ENCODE data around the gene DENND5B. TPM values are rescaled to one million over a fixed set of nuclear protein-coding genes. Genes with fewer than 3 reads are reported as not detected.
"Not testable (repeated sequence)": the region's sequence is repeated elsewhere in the genome, so short reads cannot be mapped to it uniquely, and the experiment has no call there.

The DENND5B gene
- total and polyA plus RNA-seq, 2 donors: 5.6 to 27.5 TPM

DNA sequence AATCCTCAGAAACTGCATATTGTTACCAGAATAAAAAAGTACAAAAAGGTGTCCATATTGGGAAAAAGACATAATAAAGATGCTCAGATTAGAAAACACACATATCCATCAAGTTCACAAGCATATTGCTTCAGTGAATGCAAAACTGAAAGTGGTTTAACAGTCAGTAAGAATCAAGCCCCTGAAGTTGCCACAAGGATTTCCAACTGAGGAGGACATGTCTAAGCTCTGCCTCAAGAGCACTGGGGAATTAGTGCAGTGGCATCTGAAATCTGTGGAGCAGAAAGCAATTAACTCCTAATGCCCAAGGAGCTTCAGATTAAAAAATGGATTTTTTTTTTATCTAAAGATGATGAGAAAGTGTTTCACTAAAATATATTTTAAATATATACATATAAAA, 113.2 kb downstream of the DENND5B start:
- no peaks in the 10 kb centered on the region for H3K36me3 ChIP-seq (ENCODE audit: insufficient read depth)
- H3K27ac ChIP-seq (ENCODE audit: low read depth): no peak overlapping the region
- no peaks in the 10 kb centered on the region for H3K4me1 ChIP-seq (ENCODE audit: insufficient read depth)
- no peak overlapping the region for H3K4me3 ChIP-seq (ENCODE audit: low read depth, low read length)
- no peak for DNase-seq (ENCODE audit: extremely low spot score)

DNA sequence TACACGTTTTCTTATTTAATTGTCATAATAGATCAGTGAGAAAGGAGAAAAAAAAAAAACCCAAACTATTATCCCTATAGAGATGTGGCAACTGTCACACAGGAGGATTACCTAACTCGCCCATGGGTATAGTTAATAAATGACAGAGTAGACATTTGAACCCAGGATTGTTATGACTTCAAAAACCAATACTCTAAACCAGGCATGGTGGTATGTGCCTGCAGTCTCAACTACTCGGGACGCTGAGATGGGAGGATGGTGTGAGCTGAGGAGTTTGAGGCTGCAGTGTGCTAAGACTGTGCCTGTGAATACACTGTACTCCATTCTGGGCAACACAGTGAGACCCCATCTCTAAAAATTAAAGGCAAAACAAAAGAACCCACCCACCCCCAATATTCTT, 114.5 kb downstream of the DENND5B start:
- Histone ChIP-seq H3K4me1 (ENCODE audit: insufficient read depth) (peaks cover 1% of the 10 kb centered on the region), H3K4me3 (ENCODE audit: low read depth, low read length) (no peak overlapping the region), H3K36me3 (ENCODE audit: insufficient read depth) (no peaks in the 10 kb centered on the region), H3K27ac (ENCODE audit: low read depth) (no peak overlapping the region)
- DNase-seq (ENCODE audit: extremely low spot score): no peak
- 96% methylated on average over 4 of the region's 4 CpGs for WGBS

DNA sequence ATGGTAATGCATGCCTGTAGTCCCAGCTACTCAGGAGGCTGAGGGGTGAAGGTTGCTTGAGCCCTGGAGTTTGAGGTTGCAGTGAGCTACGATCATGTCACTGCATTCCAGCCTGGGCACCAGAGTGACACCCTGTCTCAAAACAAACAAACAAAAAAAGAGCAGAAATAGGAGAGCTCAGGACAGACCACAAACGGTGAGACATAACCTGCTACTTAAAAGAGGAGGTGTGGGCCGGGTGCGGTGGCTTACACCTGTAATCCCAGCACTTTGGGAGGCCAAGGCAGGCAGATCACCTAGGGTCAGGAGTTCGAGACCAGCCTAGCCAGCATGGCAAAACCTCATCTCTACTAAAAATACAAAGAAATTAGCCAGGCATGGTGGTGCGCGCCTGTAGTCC, 115.3 kb downstream of the DENND5B start:
- H3K27ac ChIP-seq (ENCODE audit: low read depth); DNase-seq (ENCODE audit: extremely low spot score); H3K4me1 ChIP-seq (ENCODE audit: insufficient read depth); H3K36me3 ChIP-seq (ENCODE audit: insufficient read depth); H3K4me3 ChIP-seq (ENCODE audit: low read depth, low read length): not testable (repeated sequence)
- 94% methylated on average over 7 of the region's 7 CpGs for WGBS

GRCh38 chr12:31474751-31475150, 116.2 kb downstream of the DENND5B start:
- Histone ChIP-seq H3K4me3 (ENCODE audit: low read depth, low read length) (no peak overlapping the region), H3K36me3 (ENCODE audit: insufficient read depth) (no peaks in the 10 kb centered on the region), H3K27ac (ENCODE audit: low read depth) (no peak overlapping the region), H3K4me1 (ENCODE audit: insufficient read depth) (peaks cover 1% of the 10 kb centered on the region)
- DNase-seq (ENCODE audit: extremely low spot score): no peak
- WGBS: 94% methylated on average over 2 of the region's 2 CpGs

- H3K27ac ChIP-seq (ENCODE audit: low read depth): no peak overlapping the region
- H3K4me1 ChIP-seq (ENCODE audit: insufficient read depth): peaks cover 1% of the 10 kb centered on the region
- 71% methylated on average over 7 of the region's 7 CpGs for WGBS
Measured at GRCh38 chr12:31471823-31472222, 119.1 kb downstream of the DENND5B start.

DNA sequence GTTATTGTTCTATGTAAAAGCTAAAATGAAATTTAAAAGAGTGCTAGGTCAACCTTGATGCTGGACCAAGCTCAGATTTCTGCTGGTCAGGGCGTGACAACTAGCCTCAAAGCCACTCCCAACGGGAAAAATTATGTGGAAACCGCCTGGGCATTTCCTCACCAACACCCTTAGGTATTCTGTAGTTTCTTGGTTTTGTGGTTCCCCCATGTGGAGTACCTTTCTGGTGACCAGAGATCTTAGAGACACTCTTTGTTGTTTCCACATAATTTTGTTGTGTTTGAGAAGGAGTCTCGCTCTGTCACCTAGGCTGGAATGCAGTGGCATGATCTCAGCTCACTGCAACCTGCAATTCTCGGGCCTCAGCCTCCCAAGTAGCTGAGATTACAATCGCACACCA, 119.9 kb downstream of the DENND5B start:
- WGBS: 94% methylated on average over 6 of the region's 6 CpGs
- no peak for DNase-seq (ENCODE audit: extremely low spot score)
- H3K27ac ChIP-seq (ENCODE audit: low read depth): no peak overlapping the region
- H3K4me1 ChIP-seq (ENCODE audit: insufficient read depth): peaks cover 1% of the 10 kb centered on the region
- no peaks in the 10 kb centered on the region for H3K36me3 ChIP-seq (ENCODE audit: insufficient read depth)
- no peak overlapping the region for H3K4me3 ChIP-seq (ENCODE audit: low read depth, low read length)

More at GRCh38 chr12:31471823-31472222, 119.1 kb downstream of the DENND5B start:
- no peak for DNase-seq (ENCODE audit: extremely low spot score)
- Histone ChIP-seq H3K4me3 (ENCODE audit: low read depth, low read length) (no peak overlapping the region), H3K36me3 (ENCODE audit: insufficient read depth) (no peaks in the 10 kb centered on the region)

- no peak for DNase-seq (ENCODE audit: extremely low spot score)
- Histone ChIP-seq H3K4me3 (ENCODE audit: low read depth, low read length) (no peak overlapping the region), H3K36me3 (ENCODE audit: insufficient read depth) (no peaks in the 10 kb centered on the region), H3K27ac (ENCODE audit: low read depth) (no peak overlapping the region), H3K4me1 (ENCODE audit: insufficient read depth) (peaks cover 1% of the 10 kb centered on the region)
Measured at GRCh38 chr12:31470459-31470858, 120.5 kb downstream of the DENND5B start.

- Histone ChIP-seq H3K4me3 (ENCODE audit: low read depth, low read length) (no peak overlapping the region), H3K4me1 (ENCODE audit: insufficient read depth) (no peaks in the 10 kb centered on the region), H3K27ac (ENCODE audit: low read depth) (no peak overlapping the region), H3K36me3 (ENCODE audit: insufficient read depth) (no peaks in the 10 kb centered on the region)
- DNase-seq (ENCODE audit: extremely low spot score): no peak
Measured at GRCh38 chr12:31466768-31467167, 124.2 kb downstream of the DENND5B start.

DNA sequence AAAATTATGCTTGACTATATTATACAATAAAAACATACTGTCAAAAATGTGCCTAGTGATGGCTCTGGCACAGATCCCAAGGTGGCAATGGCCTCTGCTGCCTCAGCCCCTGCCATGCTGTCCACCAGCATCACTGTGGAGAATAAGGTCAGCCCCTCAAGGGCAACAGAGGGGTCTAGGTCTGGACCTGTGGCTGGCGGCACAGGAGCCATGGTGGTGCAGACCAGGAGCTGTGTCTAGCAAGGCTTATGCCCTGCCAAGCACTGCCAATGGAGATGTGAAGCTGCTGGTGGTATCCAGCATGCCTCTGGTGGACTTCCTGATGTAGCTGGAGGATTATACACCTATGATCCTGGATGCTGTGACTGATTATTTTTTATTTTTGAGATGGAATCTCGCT, 125.9 kb downstream of the DENND5B start:
- no peak for DNase-seq (ENCODE audit: extremely low spot score)
- Histone ChIP-seq H3K36me3 (ENCODE audit: insufficient read depth) (no peaks in the 10 kb centered on the region), H3K4me3 (ENCODE audit: low read depth, low read length) (no peak overlapping the region), H3K27ac (ENCODE audit: low read depth) (no peak overlapping the region), H3K4me1 (ENCODE audit: insufficient read depth) (no peaks in the 10 kb centered on the region)
- 94% methylated on average over 2 of the region's 2 CpGs for WGBS

DNA sequence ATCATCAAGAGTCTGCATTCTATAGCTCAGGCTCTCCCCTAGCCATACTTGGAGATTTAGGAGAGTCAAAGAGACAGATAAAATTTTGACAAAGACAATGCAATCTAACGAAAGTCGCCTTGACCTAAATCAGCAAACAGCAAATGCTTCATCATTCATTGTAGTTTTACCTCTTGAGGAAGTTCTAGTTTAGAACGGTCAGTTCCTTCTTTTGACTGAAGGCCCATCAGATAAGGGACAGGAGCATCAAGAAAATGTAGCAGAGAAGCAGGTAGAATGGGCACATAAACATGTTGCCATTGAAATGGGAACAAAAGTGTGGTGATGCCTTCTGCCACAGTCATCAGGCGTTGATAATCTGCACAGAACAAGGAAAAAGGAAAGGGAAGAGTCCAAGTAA, 130.9 kb downstream of the DENND5B start:
- H3K4me3 ChIP-seq (ENCODE audit: low read depth, low read length): no peak overlapping the region
- H3K27ac ChIP-seq (ENCODE audit: low read depth): no peak overlapping the region
- WGBS: 75% methylated on average over 4 of the region's 4 CpGs
- no peak for DNase-seq (ENCODE audit: extremely low spot score)
- H3K4me1 ChIP-seq (ENCODE audit: insufficient read depth): no peaks in the 10 kb centered on the region
- no peaks in the 10 kb centered on the region for H3K36me3 ChIP-seq (ENCODE audit: insufficient read depth)

DNA sequence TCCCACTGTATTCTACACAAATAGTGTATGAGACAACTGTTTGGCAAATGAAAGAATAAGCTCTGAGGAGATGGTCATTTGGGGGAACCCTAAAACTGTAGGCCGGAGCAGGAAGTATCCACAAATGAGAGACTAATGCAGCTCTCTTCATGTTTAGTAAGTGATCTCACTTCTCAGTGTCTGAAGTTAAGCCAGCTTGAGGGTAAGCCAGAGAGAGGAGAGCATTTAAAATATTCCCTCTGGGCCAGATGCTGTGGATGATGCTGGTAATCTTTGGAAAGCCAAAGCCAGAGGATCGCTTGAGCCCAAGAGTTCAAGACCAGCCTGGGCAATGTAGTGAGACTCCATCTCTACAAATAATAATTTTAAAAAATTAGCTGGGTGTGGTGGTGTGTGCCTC, 134.4 kb downstream of the DENND5B start:
- Histone ChIP-seq H3K4me1 (ENCODE audit: insufficient read depth) (no peaks in the 10 kb centered on the region), H3K36me3 (ENCODE audit: insufficient read depth) (no peaks in the 10 kb centered on the region), H3K4me3 (ENCODE audit: low read depth, low read length) (no peak overlapping the region), H3K27ac (ENCODE audit: low read depth) (no peak overlapping the region)
- no peak for DNase-seq (ENCODE audit: extremely low spot score)
- WGBS: 93% methylated on average over 2 of the region's 2 CpGs

- no peak for DNase-seq (ENCODE audit: extremely low spot score)
- 73% methylated on average over 2 of the region's 2 CpGs for WGBS
- H3K27ac ChIP-seq (ENCODE audit: low read depth): no peak overlapping the region
- H3K36me3 ChIP-seq (ENCODE audit: insufficient read depth): no peaks in the 10 kb centered on the region
- H3K4me1 ChIP-seq (ENCODE audit: insufficient read depth): no peaks in the 10 kb centered on the region
- H3K4me3 ChIP-seq (ENCODE audit: low read depth, low read length): no peak overlapping the region
Measured at GRCh38 chr12:31444736-31445135, 146.2 kb downstream of the DENND5B start.

- no peaks in the 10 kb centered on the region for H3K4me1 ChIP-seq (ENCODE audit: insufficient read depth)
- DNase-seq (ENCODE audit: extremely low spot score): no peak
- no peaks in the 10 kb centered on the region for H3K36me3 ChIP-seq (ENCODE audit: insufficient read depth)
- no peak overlapping the region for H3K27ac ChIP-seq (ENCODE audit: low read depth)
- 86% methylated on average over 4 of the region's 4 CpGs for WGBS
- no peak overlapping the region for H3K4me3 ChIP-seq (ENCODE audit: low read depth, low read length)
Measured at GRCh38 chr12:31440586-31440985, 150.3 kb downstream of the DENND5B start.

GRCh38 chr12:31440134-31440533, 150.8 kb downstream of the DENND5B start:
- H3K4me3 ChIP-seq (ENCODE audit: low read depth, low read length): no peak overlapping the region
- H3K4me1 ChIP-seq (ENCODE audit: insufficient read depth): no peaks in the 10 kb centered on the region
- 92% methylated on average over 4 of the region's 4 CpGs for WGBS
- no peak overlapping the region for H3K27ac ChIP-seq (ENCODE audit: low read depth)
- H3K36me3 ChIP-seq (ENCODE audit: insufficient read depth): no peaks in the 10 kb centered on the region
- no peak for DNase-seq (ENCODE audit: extremely low spot score)

GRCh38 chr12:31431721-31432240, 159.2 kb downstream of the DENND5B start:
- no peaks in the 10 kb centered on the region for H3K36me3 ChIP-seq (ENCODE audit: insufficient read depth)
- no peak overlapping the region for H3K27ac ChIP-seq (ENCODE audit: low read depth)
- WGBS: 39% methylated on average over 2 of the region's 2 CpGs
- no peak overlapping the region for H3K4me3 ChIP-seq (ENCODE audit: low read depth, low read length)
- no peak for DNase-seq (ENCODE audit: extremely low spot score)
- no peaks in the 10 kb centered on the region for H3K4me1 ChIP-seq (ENCODE audit: insufficient read depth)
